ENCODE results near the gene CASZ1.
A peak's percentile ranks its signal among the peaks of the same experiment; 100 is the strongest.

CASZ1 gene

DNA sequence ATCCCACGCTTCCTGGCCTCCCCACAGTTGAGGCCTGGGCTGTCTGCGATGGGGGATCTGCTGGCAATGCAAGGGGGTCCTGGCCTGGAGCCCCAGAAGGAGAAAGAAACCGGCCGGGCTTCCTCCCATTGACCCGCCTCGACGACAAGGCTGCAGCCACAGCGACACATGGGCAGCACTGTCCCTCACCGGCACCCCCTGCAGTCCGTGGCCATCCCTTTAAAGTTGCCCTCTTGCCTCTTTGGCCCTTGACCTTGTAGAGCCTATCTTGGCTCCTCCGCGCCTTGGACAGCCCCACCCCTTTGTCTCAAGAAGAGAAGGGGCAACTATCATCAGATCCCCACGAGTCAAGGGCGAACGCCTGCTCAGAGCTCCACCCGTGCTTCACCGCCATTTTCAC is 106.0 kb downstream of the CASZ1 start:
- Histone ChIP-seq H2BK5ac (ENCODE audit: low read depth, low read length, poor library complexity, severe bottlenecking) (no peak overlapping the region), H3K9ac (ENCODE audit: low read length) (no peak overlapping the region), H2BK15ac (ENCODE audit: low read depth, poor library complexity, severe bottlenecking) (no peak overlapping the region), H3K4me3 (ENCODE audit: insufficient read depth in 1 of 2, low read depth in 1 of 2, low read length in 2 of 2) (no peak overlapping the region), H3K18ac (ENCODE audit: low read depth in 1 of 2, low read length in 2 of 2) (no peak overlapping the region), H4K8ac (ENCODE audit: low read length) (peak overlapping the region; percentile 33), H2BK120ac (ENCODE audit: low read depth, low read length) (no peak overlapping the region), H2BK12ac (ENCODE audit: low read length in 2 of 2) (no peak overlapping the region), H2AK5ac (ENCODE audit: low read length, severe bottlenecking) (no peak overlapping the region), H4K91ac (ENCODE audit: low read length) (no peak overlapping the region), H3K23ac (ENCODE audit: low read length in 2 of 2) (no peak overlapping the region), H3K4ac (ENCODE audit: low read depth in 1 of 2, low read length in 2 of 2) (no peak overlapping the region), H3K27me3 (ENCODE audit: control insufficient read depth in 1 of 2, insufficient read depth in 1 of 2, low read length in 2 of 2) (peaks cover 11 to 34% of the 10 kb centered on the region in 2 experiments), H3K4me2 (ENCODE audit: low read length, poor library complexity, severe bottlenecking) (no peak overlapping the region), H3K27ac (ENCODE audit: low read length, poor library complexity, severe bottlenecking) (no peak overlapping the region), H3K36me3 (ENCODE audit: control insufficient read depth in 1 of 2, insufficient read depth in 2 of 2, low read depth in 1 of 2, low read length in 2 of 2) (no peaks in the 10 kb centered on the region), H3K79me1 (replicated peaks; ENCODE audit: low read length, poor library complexity, severe bottlenecking) (no peaks in the 10 kb centered on the region), H2AFZ (ENCODE audit: low read depth, low read length) (no peak overlapping the region), H3K4me1 (ENCODE audit: control insufficient read depth, insufficient read depth, low read depth, low read length) (peaks cover 22% of the 10 kb centered on the region), H3K9me3 (ENCODE audit: control insufficient read depth, low read length) (no peaks in the 10 kb centered on the region), H3K14ac (ENCODE audit: low read length in 2 of 2) (no peak overlapping the region)
- 90% methylated on average over 17 of the region's 17 CpGs for WGBS
- no peak for DNase-seq

DNA sequence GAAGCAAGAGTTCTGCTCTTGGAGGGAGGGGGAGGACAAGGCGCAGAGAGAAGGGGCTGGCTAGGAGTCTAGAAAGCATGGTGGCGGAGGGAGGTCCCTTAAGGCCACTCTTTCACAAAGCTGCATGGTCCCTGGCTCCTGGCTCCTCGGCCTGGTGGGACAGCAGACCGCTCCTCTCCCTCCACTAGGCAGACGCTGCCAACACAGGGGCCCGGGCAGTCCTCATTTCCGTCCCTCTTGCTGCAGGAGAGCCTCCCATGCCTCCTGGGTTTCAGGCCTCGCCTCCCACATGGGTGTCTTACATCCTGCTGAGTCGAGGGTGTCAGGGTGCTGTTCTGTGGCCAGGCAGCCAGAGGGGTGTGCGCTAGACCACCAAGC is 108.0 kb downstream of the CASZ1 start:
- no peak overlapping the region for H3K23ac ChIP-seq (ENCODE audit: low read length in 2 of 2)
- H2BK5ac ChIP-seq (ENCODE audit: low read depth, low read length, poor library complexity, severe bottlenecking), result no peak overlapping the region
- H4K8ac ChIP-seq (ENCODE audit: low read length), result no peak overlapping the region
- no peak overlapping the region for H3K4me3 ChIP-seq (ENCODE audit: insufficient read depth in 1 of 2, low read depth in 1 of 2, low read length in 2 of 2)
- H3K27ac ChIP-seq (ENCODE audit: low read length, poor library complexity, severe bottlenecking), result no peak overlapping the region
- no peak overlapping the region for H2AK5ac ChIP-seq (ENCODE audit: low read length, severe bottlenecking)
- H3K9me3 ChIP-seq (ENCODE audit: control insufficient read depth, low read length), result no peaks in the 10 kb centered on the region
- H3K79me1 ChIP-seq (replicated peaks; ENCODE audit: low read length, poor library complexity, severe bottlenecking), result no peaks in the 10 kb centered on the region
- H3K36me3 ChIP-seq (ENCODE audit: control insufficient read depth in 1 of 2, insufficient read depth in 2 of 2, low read depth in 1 of 2, low read length in 2 of 2), result no peaks in the 10 kb centered on the region
- peaks cover 16% of the 10 kb centered on the region for H3K4me1 ChIP-seq (ENCODE audit: control insufficient read depth, insufficient read depth, low read depth, low read length)
- H3K4ac ChIP-seq (ENCODE audit: low read depth in 1 of 2, low read length in 2 of 2), result peak overlapping the region; percentile 15 to 17
- H2AFZ ChIP-seq (ENCODE audit: low read depth, low read length), result no peak overlapping the region
- DNase-seq, result no peak
- peak overlapping the region; percentile 21 for H2BK120ac ChIP-seq (ENCODE audit: low read depth, low read length)
- H3K27me3 ChIP-seq (ENCODE audit: control insufficient read depth in 1 of 2, insufficient read depth in 1 of 2, low read length in 2 of 2), result peaks cover 11 to 48% of the 10 kb centered on the region in 2 experiments
- H4K91ac ChIP-seq (ENCODE audit: low read length), result peak overlapping the region; percentile 52
- H3K18ac ChIP-seq (ENCODE audit: low read depth in 1 of 2, low read length in 2 of 2), result peak overlapping the region; percentile 42 to 76
- H3K4me2 ChIP-seq (ENCODE audit: low read length, poor library complexity, severe bottlenecking), result no peak overlapping the region
- H2BK15ac ChIP-seq (ENCODE audit: low read depth, poor library complexity, severe bottlenecking), result no peak overlapping the region
- H2BK12ac ChIP-seq (ENCODE audit: low read length in 2 of 2), result peak overlapping the region in 1 of 2 experiments; percentile 83
- 95% methylated on average over 10 of the region's 10 CpGs for WGBS
- peak overlapping the region in 1 of 2 experiments; percentile 49 for H3K14ac ChIP-seq (ENCODE audit: low read length in 2 of 2)
- H3K9ac ChIP-seq (ENCODE audit: low read length), result no peak overlapping the region

DNA sequence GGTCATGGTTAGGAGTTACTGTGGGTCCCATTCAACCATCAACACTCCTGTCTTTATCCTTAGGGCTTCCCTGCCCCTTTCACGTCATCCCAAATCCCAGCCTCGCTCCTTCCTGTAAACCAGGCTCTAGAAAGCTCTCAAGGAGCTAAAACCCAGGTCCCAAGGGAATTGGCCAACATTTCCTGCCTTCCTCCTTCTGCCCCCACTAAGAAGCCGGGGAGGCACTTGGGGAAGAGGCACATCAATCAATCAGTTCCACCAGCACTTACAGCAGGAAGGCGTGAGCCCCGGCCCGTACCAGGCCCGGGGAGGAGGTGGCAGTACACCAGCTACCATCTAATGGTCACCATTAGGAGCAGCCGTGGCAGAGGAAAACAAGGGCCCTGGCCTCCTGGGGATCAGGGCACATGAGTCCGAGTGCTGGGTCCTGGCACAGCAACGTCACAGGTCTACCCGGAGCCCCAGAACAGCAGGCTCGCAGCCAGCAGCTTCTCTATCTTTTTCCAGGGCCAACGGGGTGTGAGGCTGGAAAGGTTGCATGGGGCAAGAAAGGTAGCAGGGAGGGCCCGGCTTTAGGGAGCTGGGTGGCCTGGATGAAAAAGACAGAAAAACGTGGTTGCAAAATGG is 108.6 kb downstream of the CASZ1 start:
- Histone ChIP-seq H3K23ac (ENCODE audit: low read length in 2 of 2) (no peak overlapping the region), H3K4me1 (ENCODE audit: control insufficient read depth, insufficient read depth, low read depth, low read length) (peaks cover 16% of the 10 kb centered on the region), H3K14ac (ENCODE audit: low read length in 2 of 2) (peak overlapping the region in 1 of 2 experiments; percentile 45), H3K18ac (ENCODE audit: low read depth in 1 of 2, low read length in 2 of 2) (peak overlapping the region; percentile 76 to 91), H2AK5ac (ENCODE audit: low read length, severe bottlenecking) (no peak overlapping the region), H2BK12ac (ENCODE audit: low read length in 2 of 2) (peak overlapping the region; percentile 44 to 83), H2BK5ac (ENCODE audit: low read depth, low read length, poor library complexity, severe bottlenecking) (no peak overlapping the region), H3K9ac (ENCODE audit: low read length) (no peak overlapping the region), H3K4me3 (ENCODE audit: insufficient read depth in 1 of 2, low read depth in 1 of 2, low read length in 2 of 2) (no peak overlapping the region), H3K27me3 (ENCODE audit: control insufficient read depth in 1 of 2, insufficient read depth in 1 of 2, low read length in 2 of 2) (peaks cover 11 to 48% of the 10 kb centered on the region in 2 experiments), H4K8ac (ENCODE audit: low read length) (peak overlapping the region; percentile 64), H3K4me2 (ENCODE audit: low read length, poor library complexity, severe bottlenecking) (no peak overlapping the region), H2BK15ac (ENCODE audit: low read depth, poor library complexity, severe bottlenecking) (peak overlapping the region; percentile 73), H2AFZ (ENCODE audit: low read depth, low read length) (no peak overlapping the region), H4K91ac (ENCODE audit: low read length) (peak overlapping the region; percentile 25), H3K27ac (ENCODE audit: low read length, poor library complexity, severe bottlenecking) (no peak overlapping the region), H3K4ac (ENCODE audit: low read depth in 1 of 2, low read length in 2 of 2) (peak overlapping the region; percentile 46 to 63), H3K36me3 (ENCODE audit: control insufficient read depth in 1 of 2, insufficient read depth in 2 of 2, low read depth in 1 of 2, low read length in 2 of 2) (no peaks in the 10 kb centered on the region), H3K79me1 (replicated peaks; ENCODE audit: low read length, poor library complexity, severe bottlenecking) (no peaks in the 10 kb centered on the region), H3K9me3 (ENCODE audit: control insufficient read depth, low read length) (no peaks in the 10 kb centered on the region), H2BK120ac (ENCODE audit: low read depth, low read length) (peak overlapping the region; percentile 21)
- WGBS, result 66% methylated on average over 15 of the region's 15 CpGs
- DNase-seq, result peak; percentile 48

DNA sequence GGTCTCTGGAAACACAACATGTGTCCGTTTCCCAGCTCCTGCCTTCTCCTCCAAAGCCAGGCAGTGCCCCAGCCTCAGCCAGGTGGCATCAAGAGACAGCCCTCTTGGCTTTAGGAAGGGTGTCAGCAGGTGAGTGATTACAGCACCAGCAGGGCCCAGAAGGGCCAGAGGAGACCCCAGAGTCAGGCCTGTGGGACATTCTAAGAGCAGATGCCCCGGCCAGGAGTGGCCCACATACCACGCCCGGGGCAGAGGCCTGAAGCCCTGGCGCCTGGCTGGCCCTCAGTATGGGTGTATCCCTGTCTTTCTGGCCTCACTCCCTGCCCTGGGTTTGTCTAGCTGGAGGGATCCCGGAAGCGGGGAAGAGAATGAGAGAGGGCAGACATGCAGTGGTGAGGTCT is 109.2 kb downstream of the CASZ1 start:
- H2AK5ac ChIP-seq (ENCODE audit: low read length, severe bottlenecking), result no peak overlapping the region
- WGBS, result 89% methylated on average over 7 of the region's 7 CpGs
- no peaks in the 10 kb centered on the region for H3K36me3 ChIP-seq (ENCODE audit: control insufficient read depth in 1 of 2, insufficient read depth in 2 of 2, low read depth in 1 of 2, low read length in 2 of 2)
- no peak overlapping the region for H3K4me3 ChIP-seq (ENCODE audit: insufficient read depth in 1 of 2, low read depth in 1 of 2, low read length in 2 of 2)
- H3K9me3 ChIP-seq (ENCODE audit: control insufficient read depth, low read length), result no peaks in the 10 kb centered on the region
- H2BK15ac ChIP-seq (ENCODE audit: low read depth, poor library complexity, severe bottlenecking), result peak overlapping the region; percentile 73
- no peak overlapping the region for H2AFZ ChIP-seq (ENCODE audit: low read depth, low read length)
- H3K14ac ChIP-seq (ENCODE audit: low read length in 2 of 2), result peak overlapping the region in 1 of 2 experiments; percentile 26
- H3K4me1 ChIP-seq (ENCODE audit: control insufficient read depth, insufficient read depth, low read depth, low read length), result peaks cover 16% of the 10 kb centered on the region
- H4K8ac ChIP-seq (ENCODE audit: low read length), result peak overlapping the region; percentile 8
- H4K91ac ChIP-seq (ENCODE audit: low read length), result peak overlapping the region; percentile 70
- H3K9ac ChIP-seq (ENCODE audit: low read length), result no peak overlapping the region
- no peak overlapping the region for H3K4me2 ChIP-seq (ENCODE audit: low read length, poor library complexity, severe bottlenecking)
- peak overlapping the region; percentile 46 to 63 for H3K4ac ChIP-seq (ENCODE audit: low read depth in 1 of 2, low read length in 2 of 2)
- peaks cover 11 to 54% of the 10 kb centered on the region in 2 experiments for H3K27me3 ChIP-seq (ENCODE audit: control insufficient read depth in 1 of 2, insufficient read depth in 1 of 2, low read length in 2 of 2)
- H3K23ac ChIP-seq (ENCODE audit: low read length in 2 of 2), result no peak overlapping the region
- DNase-seq, result no peak
- H3K27ac ChIP-seq (ENCODE audit: low read length, poor library complexity, severe bottlenecking), result no peak overlapping the region
- peak overlapping the region; percentile 44 to 83 for H2BK12ac ChIP-seq (ENCODE audit: low read length in 2 of 2)
- H2BK120ac ChIP-seq (ENCODE audit: low read depth, low read length), result peak overlapping the region; percentile 39
- H3K79me1 ChIP-seq (replicated peaks; ENCODE audit: low read length, poor library complexity, severe bottlenecking), result no peaks in the 10 kb centered on the region
- peak overlapping the region; percentile 76 to 91 for H3K18ac ChIP-seq (ENCODE audit: low read depth in 1 of 2, low read length in 2 of 2)
- no peak overlapping the region for H2BK5ac ChIP-seq (ENCODE audit: low read depth, low read length, poor library complexity, severe bottlenecking)

All from mesenchymal stem cell (in vitro differentiated cells and primary cell).